GM12872 (cell line): ENCODE measurements around the gene WDR7.

Experiments used
- CTCF ChIP-seq: IDR thresholded peaks from 3 replicates; pipeline ENCODE4 v1.5.1; 2011; ENCODE audit warnings: low read depth, mild to moderate bottlenecking, low read length, moderate library complexity; ENCODE audit not compliant: insufficient read depth

The WDR7 gene

GRCh38 chr18:57050310-57050949 lies 399.3 kb downstream of the WDR7 start:
- no peak for TF ChIP-seq CTCF

GRCh38 chr18:57051021-57051656 lies 400.0 kb downstream of the WDR7 start:
- TF ChIP-seq CTCF, result no peak

GRCh38 chr18:57051657-57052044 lies 400.5 kb downstream of the WDR7 start:
- TF ChIP-seq CTCF, result no peak

GRCh38 chr18:57052173-57052572 lies 401.0 kb downstream of the WDR7 start:
- TF ChIP-seq CTCF, result peak; percentile 69

GRCh38 chr18:57052759-57053158 lies 401.6 kb downstream of the WDR7 start:
- TF ChIP-seq CTCF, result no peak

GRCh38 chr18:57054891-57055290 lies 403.7 kb downstream of the WDR7 start:
- TF ChIP-seq CTCF, result no peak

GRCh38 chr18:57057890-57058289 lies 406.7 kb downstream of the WDR7 start:
- no peak for TF ChIP-seq CTCF
